GM18909 (cell line): ENCODE results near the gene BANK1.

Experiments
- ATAC-seq: cut with Tn5 transposase; IDR thresholded peaks from one replicate; pipeline ENCODE4 v1.9.1; 2021; ENCODE audit warnings: mild to moderate bottlenecking; ENCODE audit not compliant: unreplicated experiment, poor library complexity

Gene BANK1

DNA sequence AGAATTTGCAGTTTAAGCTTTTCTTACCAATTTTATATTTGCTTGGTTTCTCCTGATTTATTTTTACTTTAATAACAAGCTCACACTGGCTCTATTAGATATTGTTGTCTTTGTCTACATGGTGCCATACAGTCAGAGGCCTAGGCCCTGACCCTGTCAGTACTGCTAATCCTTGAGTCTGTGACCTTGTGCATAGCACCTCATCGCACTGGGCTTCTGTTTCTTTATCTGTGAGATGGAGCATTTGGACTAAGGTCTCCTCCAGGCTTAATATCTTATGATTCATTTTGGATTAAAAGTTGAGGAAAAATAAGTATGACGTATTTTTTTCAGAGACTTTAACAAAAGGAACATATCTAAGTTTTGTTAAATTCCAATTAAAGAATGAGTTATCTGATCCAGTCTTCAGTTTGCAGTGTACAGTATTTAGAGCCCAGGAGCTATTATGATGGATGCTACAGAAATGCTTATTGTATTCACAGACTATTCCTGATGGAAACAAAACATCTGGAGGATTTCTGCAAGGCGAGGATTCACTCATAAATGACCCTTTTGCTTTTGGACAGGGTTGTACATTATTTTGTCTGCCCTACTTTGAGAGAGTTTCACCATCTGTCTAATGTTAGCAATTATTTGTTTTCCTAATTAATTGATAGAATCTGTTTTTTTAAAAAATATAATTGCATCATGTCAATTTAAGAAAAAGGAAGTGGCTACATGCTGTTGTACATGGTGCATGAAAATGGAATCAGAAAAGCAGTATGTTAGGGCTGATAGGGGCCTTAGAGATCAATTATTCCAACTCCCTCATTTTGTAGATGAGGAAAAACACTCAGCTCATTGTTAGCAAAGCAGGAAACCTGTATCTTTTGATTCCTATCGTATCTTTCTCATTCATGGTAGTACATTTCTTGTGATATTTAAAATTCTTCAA, 203.6 kb downstream of the BANK1 start:
- no peak for ATAC-seq

DNA sequence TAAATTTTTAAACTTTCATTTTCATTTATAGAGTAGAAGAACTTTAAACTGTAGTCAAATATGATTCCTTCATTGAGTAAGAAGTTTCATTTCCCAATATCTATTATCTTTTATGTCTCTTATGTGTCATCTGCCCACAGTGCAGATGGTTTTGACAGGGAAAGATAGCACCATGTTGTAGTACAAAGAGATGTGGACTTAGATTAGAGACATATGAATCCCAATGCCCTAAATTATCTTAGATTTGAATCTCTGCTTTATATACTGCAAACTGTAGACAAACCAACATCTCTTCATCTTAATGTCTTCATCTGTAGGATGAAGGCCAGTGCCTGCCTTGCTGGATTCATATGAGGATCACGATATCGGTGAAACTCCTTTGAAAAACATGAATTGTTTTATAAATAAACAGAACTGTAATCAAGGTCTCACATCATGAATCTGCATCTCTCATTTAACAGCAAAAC, 217.5 kb downstream of the BANK1 start:
- peak; percentile 97 for ATAC-seq

DNA sequence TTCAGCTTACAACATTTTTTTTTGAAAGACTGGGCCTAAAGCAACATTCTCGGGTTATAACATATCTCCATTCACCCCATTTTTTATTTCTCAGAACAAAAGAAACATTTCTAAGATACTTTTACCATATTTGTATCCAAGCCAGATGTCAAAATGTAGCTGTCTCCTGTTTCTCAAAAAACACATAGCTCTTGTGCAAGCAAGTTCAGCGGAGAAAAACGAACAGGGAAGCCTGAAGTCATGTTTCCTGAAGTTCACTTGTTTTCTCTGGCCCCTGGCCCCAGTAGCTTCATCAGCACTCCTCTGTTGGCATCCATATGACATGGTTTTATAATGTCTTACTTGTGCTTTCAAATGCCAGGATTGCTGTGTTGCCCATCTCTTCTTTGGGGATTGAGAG, 218.2 kb downstream of the BANK1 start:
- no peak for ATAC-seq

DNA sequence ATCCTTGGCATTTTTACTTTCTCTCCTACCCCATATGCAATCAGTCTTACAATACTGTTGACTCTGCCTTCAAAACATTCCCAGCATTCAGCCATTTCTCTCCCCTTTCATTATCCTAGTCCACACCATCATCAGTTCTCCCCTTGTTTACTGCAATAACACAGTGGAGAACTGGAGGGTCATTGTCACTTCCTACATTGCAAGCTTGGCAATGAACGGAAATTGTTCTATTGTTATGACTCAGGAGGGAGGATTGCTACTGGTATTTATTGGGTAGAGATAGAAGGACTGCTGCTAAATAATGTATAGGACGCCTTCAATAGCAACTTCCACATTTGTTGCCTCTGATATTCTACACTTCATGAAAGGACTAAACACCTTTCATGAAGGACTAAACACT, 231.8 kb downstream of the BANK1 start:
- ATAC-seq = no peak

DNA sequence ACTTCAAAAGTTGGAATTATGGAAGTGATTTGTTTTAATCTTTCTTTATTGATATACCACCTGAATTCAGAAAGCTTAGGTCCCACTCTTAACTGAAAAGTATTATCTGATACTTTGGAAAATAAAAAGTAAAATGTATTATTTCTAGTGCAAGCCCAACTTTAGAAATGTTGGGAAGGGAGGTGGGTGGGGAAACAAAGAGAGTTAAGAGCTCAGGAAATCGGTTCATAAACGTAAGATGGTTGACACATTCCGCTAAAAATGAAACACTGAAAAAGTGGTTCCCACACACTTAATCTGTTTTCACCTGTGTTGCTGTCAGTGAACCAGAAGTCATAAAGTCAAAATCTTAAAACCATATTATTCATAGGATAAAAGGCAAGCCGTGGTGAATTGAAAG, 237.4 kb downstream of the BANK1 start:
- ATAC-seq = no peak

DNA sequence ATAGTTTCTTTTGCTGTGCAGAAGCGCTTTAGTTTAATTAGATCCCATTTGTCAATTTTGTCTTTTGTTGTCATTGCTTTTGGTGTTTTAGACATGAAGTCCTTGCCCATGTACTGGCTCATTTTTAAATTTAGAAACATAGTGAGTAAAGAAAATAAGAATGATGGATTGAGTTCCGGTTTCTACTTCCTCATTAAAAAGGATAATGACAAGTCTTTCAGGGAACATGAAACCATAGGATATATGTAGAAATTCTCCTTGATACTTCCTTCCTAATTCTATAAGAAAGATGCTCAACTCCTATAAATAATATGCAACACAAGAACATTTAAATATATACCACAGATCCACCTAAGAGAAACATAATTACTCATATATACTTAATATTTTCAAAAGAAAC, 240.9 kb downstream of the BANK1 start:
- ATAC-seq = no peak

DNA sequence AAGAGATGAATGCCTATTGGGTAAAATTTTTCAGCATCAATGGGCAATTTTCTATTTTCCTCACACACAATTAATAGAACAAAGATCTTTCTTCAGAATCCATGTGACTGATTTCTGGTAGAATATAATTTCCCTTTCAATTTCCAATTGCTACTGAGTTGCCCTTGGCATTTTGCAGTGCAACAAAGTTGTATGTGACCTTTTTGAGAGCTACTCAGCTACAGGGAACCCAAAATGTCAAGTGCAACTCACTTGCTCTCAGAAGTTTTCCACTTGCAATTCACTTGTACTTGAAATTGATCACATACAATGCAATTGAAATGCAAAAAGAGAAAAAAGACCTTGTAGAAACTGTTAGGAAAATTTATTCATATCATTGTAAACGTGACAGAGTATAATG, 245.5 kb downstream of the BANK1 start:
- no peak for ATAC-seq

DNA sequence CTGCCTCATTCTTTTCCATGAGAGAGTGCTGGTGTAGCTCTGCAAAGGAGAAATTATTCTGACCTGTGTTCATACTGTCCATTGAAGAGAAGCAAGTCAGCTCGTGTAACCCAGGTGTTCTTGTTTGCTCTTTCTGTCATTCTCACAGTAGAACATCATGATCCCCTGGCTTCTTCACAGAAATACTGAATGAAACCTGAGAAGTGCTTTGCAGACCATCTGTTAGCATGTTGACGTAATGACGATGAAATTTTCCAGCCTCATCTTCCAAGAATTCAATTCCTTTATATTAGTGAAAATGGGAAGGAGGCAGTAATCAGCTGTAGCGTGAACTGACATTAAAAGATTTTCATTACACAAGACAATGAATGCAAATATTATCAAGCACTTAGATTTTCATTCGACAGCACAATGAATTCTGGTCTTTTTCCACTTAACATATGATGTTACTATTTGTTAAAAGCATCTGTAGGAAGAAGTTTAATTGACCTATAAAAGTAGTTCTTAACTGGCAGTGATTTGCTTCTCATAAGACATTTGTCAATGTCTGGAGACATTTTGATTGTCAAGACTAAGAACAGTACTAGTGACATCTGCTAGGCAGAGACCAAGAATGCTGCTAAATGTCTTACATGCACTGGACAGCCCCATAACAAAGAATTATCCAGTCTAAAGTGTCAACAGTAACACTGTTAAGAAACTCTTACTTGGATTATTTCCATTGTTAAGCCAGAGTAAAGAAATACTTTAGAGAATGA, 246.3 kb downstream of the BANK1 start:
- ATAC-seq = no peak

DNA sequence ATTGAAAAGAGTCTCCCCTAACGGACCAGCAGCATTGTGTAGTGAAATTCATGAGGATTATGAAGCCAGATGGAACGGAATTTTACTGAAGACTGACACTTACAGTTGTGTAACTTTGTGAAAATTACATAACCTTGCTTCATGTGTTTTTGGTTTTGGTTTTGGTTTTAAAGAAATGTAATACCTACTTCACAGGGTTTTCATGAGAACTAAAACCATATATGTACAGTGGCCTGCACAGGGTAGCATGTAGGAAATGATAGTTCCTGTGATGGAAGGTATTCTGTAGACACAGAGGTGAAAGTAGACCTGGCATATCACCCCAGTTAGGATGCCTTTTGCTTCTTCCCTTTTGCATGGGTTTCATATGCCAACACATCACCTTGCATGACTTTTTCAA, 247.0 kb downstream of the BANK1 start:
- no peak for ATAC-seq

DNA sequence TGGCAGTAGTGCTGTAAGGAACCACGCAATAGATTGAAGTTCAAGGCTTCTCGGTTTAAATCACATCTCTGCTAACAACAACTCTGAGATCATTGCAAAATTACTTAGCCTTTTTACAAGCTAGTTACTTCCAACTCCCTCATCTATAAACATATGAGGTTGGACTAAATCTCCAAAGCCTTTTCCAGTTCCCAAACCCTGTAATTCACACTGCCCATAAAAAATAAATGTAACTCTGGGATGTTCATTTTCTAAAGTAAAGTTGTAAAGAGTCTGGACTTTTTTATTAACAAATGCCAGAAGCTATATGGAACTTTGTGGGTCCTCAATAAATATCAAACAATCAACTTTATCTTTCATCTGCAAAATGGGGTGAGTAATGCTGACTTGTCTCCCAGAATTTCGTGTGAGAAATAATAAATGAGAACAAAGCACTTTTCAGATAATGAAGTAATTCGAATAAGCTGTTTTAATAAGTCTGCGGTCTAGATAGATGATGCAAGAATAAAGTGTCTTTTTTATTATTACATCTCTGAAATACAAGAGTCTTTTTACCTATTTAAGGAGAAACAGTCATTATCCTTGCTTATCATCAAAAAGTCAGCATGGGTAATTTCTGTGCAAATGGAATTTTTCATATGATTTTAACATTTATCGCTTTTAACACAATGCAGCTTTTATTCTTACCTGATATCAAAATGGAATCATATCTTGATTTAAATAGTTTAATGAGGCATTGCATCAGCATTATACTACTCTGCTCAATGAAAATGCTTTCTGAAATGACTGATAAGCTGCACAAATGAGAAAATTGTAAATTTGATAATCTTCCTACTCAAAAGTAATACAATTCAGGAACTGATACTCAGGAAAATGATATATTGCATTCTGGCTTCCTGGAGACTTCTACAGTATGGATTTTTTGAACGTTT, 252.6 kb downstream of the BANK1 start:
- no peak for ATAC-seq

DNA sequence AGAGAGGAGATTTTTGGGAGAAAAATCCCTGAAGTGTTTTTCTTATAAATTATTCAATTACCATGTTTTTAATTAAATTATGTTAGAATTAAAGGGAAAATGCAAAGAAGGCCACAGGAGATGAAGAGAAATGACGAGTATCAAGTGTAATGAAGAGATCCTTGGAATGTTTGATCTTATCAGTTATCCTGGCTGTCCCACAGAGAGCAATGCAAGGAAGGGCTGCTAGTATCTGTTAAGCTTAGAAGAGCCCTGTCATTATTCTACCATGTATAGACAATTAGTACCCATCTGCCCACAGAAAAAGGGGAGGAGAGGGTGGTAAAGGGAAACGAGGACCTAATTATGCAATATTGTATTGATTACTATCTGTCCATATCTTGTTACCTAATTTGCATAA, 257.1 kb downstream of the BANK1 start:
- no peak for ATAC-seq

DNA sequence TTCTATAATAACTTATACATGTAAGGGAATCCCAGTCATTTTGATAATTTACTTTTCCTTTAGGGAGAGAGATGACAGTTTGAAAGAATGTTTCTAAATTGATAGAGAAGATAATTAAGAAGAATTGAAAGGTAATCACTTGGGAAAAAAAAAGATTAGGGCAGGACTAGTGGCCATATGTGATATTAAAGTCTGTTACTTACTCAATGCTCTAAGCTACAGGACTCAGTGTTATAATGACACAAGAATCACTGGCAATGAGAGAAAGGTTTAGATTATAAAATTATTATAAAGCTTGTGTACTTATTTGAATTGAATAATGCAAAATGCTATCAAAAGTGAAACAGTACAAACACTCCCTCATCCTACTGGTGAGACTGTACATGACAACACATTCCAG, 265.3 kb downstream of the BANK1 start:
- ATAC-seq = no peak

DNA sequence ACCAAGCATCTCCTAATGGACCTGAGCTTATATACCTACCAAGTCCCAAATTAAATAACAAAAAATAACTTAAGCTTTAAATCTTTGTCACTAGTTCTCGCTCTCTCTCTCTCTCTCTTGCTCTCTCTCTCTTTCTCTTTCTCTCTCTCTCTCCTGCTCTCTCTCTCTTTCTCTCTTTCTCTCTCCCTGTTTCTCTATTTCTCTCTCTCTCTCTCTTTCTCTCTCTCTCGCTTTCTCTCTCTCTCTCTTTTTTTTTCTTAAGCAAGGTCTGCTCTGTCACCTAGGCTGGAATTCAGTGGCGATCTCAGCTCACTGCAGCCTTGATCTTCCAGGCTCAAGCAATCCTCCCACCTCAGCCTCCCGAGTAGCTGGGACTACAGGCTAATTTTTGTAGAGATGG, 266.6 kb downstream of the BANK1 start:
- ATAC-seq = no peak

DNA sequence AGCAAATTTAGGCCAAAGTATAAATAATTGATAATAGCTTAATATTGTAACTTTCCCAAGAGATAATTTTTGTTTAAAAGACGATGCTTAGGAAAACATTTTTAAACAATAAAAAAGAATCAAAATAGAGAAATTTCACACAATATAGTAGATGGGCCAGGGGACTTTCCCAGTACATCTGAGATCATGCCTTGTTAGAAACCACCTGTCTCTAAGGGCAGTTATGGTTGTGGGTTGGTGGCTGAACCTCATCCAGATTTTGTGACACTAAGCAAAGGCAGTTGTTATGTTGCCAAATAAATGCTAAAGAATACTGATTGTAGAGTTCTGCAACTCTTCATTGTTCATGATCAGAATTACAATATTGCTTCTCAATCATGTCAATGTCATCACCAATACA, 270.6 kb downstream of the BANK1 start:
- ATAC-seq = peak; percentile 86

DNA sequence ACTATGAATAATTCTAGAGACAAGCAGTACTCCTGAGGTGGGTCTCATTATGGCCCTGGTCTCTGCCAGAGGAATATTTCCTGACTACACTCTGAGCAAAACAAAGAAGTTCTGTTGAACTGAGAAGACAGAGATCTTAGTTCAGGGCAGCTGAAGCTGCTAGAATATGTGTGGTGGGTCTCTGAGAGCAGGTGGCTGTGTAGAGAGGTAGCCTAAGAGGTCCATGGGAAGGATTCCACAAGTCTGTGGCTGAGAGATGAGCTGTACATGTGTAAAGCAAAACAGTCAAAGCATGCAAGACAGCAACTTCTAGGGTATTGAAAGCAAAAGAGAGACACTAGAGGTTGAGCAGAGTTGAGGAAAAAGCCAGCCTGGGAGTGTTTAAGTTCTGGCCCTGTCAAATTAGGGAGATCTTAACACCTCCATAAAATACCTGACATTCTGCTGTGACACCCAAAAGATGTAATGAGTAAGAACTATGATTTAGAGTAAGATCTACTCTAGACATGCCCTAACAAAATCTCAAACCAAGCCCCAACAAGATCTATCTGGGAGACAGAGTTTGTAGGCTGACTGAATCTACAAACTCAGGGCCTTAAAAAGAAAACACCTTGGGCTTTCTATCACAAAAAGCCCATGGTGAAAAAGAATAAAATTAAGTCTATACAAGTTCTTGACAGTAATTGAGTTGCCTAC, 274.4 kb downstream of the BANK1 start:
- no peak for ATAC-seq

DNA sequence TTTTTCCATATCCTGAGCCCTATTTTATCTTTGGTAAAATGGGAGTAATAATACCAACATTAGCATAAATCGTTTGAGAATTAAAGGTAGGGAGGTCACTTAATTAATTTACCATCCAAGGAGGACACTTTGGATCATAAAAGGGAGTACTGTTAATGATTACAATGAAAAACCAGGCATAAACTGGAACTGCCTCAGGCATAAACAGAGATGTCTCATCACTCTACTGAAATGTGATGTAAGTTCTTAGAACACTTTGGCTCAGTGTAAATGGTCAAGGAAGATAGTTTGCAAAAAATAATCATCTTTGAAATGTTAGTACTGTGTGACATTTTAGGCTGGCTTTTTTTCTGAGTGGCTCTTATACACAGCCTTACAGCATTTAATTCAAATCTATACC, 286.1 kb downstream of the BANK1 start:
- ATAC-seq = no peak

DNA sequence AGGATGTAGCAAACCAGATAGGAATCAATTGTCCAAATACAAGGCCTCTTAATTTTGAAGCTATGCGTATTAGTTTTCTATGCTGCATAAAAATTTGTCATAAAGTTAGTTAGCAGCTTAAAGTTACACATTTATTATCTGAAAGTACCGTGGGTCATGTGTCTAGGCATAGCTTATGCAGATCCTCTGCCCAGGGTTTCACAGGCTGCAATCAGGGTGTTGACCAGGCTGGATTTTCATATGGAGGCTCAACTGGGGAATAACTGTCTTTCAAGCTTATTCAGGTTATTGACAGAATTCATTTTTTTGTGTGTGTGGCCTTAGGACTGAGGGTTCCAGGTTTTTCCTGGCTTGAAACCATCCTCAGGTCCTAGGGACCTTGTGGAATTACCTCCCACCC, 289.7 kb downstream of the BANK1 start:
- ATAC-seq = no peak

DNA sequence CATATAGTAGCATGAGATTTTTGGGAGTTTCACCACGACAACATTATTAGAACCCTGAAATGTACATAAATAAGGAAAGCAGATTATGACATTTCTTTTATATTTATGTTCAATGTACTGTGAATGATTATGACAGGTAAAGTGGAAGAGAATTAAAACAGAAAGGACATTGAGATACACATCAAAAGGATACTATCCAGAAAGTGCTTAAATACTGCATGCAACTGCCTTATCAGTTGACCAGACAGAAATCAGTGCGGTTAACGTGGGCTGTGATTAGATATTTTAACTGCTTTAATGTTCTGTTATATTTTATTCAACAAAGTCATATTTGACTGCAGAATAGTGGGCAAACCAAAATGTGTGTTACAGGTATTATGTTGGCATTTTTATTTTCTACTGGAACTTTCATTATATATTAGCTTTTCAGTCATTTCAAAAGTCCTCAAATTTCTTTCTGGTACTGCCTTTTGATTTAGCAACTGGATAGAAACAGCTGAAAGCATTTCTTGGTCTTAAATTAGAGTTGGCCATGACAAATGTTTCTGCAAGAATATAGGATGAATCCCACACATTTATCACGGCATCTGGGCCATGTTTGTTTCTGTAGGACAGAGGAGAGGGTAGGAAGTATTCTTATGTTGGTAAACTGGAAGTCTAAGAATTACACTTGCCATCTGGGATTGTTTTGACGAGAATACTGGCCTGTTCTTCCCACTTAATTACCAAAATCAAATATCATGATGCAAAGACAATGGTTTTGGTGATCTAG, 299.5 kb downstream of the BANK1 start:
- ATAC-seq = no peak

DNA sequence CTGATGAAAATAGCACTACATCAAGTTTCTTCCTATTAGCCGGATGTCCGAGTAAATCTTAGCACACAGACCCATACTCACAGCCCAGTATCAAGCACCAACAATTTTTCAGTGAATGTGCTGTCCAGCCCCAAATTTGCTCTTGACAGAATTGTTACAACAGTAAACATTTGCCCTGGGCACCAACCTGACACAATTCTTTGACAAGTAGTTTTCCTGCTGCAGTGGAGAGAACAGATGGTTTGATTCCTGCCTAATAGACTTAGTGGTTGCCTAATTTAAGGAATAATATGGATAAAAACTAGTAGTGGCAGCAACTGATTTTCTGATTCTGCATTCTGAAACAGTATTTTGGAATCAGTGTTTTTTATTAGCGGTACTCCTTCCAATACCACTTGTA, 301.1 kb downstream of the BANK1 start:
- ATAC-seq = no peak
